ENCODE results near the gene DNAJC2. TPM values are rescaled to one million over a fixed set of nuclear protein-coding genes. Genes with fewer than 3 reads are reported as not detected.
A peak's percentile ranks its signal among the peaks of the same experiment; 100 is the strongest.

Gene DNAJC2
- 37.8 and 40.1 TPM in 2 replicates for total RNA-seq (2014; rRNA removed; shearing (Covaris generic))
- 141 and 168 TPM in 2 replicates for polyA plus RNA-seq (2016; fragmentation: Nextera tagmentation; extraction: Ambion mirVana)
- long read RNA-seq, partial matches to known transcripts: 60 of 67 reads
- long read RNA-seq, other reads (novel, unspliced or antisense): 6 of 67 reads

GRCh38 chr7:103344453-103345149 is at the start of gene DNAJC2:
Gene DNAJC2 (minus strand): TSS chr7:103344767. CDS start chr7:103344622, 145 bp downstream.
- no peaks in the 10 kb centered on the region for H3K9me2 ChIP-seq (ENCODE audit: insufficient read depth)
- Mint-ChIP-seq H3K9me3 (no peaks in the 10 kb centered on the region), H3K4me1 (peaks cover 12% of the 10 kb centered on the region), H3K36me3 (ENCODE audit: low read depth) (peaks cover 29% of the 10 kb centered on the region), H3K27ac (peak within 1 kb of the TSS; percentile 99), H3K4me3 (peak within 1 kb of the TSS; percentile 93), H3K27me3 (ENCODE audit: insufficient read depth, low read depth, poor library complexity) (peaks cover 10% of the 10 kb centered on the region)
- peak within 1 kb of the TSS; percentile 68 for H3K27ac ChIP-seq (ENCODE audit: low read depth)
- peak within 1 kb of the TSS; percentile 91 for H3K4me3 ChIP-seq
- H3K4me1 ChIP-seq (ENCODE audit: insufficient read depth): peaks cover 19% of the 10 kb centered on the region; the same call in 1 of the 2 replicates
- DNase-seq (ENCODE audit: low spot score): peak; percentile 96
- H3K27me3 ChIP-seq (ENCODE audit: insufficient read depth): no peaks in the 10 kb centered on the region
- peaks cover 22% of the 10 kb centered on the region for H3K36me3 ChIP-seq (ENCODE audit: insufficient read depth)
- peaks cover 70% of the 10 kb centered on the region for H3K79me2 ChIP-seq (replicated peaks; ENCODE audit: insufficient read depth)
- peaks cover 24% of the 10 kb centered on the region for H4K20me1 ChIP-seq (replicated peaks; ENCODE audit: insufficient read depth)
- no peaks in the 10 kb centered on the region for H3F3A ChIP-seq (replicated peaks; ENCODE audit: low read depth)
- peak within 1 kb of the TSS; percentile 97 for H3K4me2 ChIP-seq
- ATAC-seq: peak; percentile 93
- TF ChIP-seq ETS1 (IDR thresholded peaks at IDR 0.05) (peak; percentile 75), ZNF331 (CRISPR knock-in tag; IDR thresholded peaks at IDR 0.05; ENCODE audit: low read depth) (no peak), EZH2 (IDR thresholded peaks at IDR 0.05; ENCODE audit: low read depth, unreplicated experiment) (no peak), POLR2AphosphoS5 (IDR thresholded peaks at IDR 0.05; ENCODE audit: low read depth) (peak; percentile 80), REST (IDR thresholded peaks at IDR 0.05; ENCODE audit: unreplicated experiment) (no peak), EZH2phosphoT487 (IDR thresholded peaks at IDR 0.05; ENCODE audit: unreplicated experiment) (no peak), NANOG (IDR thresholded peaks at IDR 0.05; ENCODE audit: borderline replicate concordance) (no peak), CTCF (conservative IDR thresholded peaks at IDR 0.05; ENCODE audit: low read depth in 2 of 2) (no peak), STAT1 (IDR thresholded peaks at IDR 0.05; ENCODE audit: unreplicated experiment) (no peak), ZNF462 (CRISPR knock-in tag; IDR thresholded peaks at IDR 0.05) (no peak), JUNB (IDR thresholded peaks at IDR 0.05; ENCODE audit: unreplicated experiment) (no peak), CREB1 (CRISPR knock-in tag; IDR thresholded peaks at IDR 0.05; ENCODE audit: low read depth) (peak; percentile 77), ZNF114 (CRISPR knock-in tag; IDR thresholded peaks at IDR 0.05) (no peak)
- peak within 1 kb of the TSS; percentile 91 for H2AFZ ChIP-seq
